Lung (tissue), 12 donors: ENCODE data around the gene KLRF1. TPM values are rescaled to one million over a fixed set of nuclear protein-coding genes. Genes with fewer than 3 reads are reported as not detected.

Experiments used
- ATAC-seq: fragments of 200-7000 bp; cut with Tn5 transposase; one replicate; pipeline ENCODE4 v1.9.1; 2020; ENCODE audit warnings: moderate number of reproducible peaks; ENCODE audit not compliant: insufficient read depth, low FRiP score
- DNase-seq, 3 donors: peaks; one replicate each; pipeline ENCODE4 v3.0.0-alpha.2; 2013 to 2017
- H3K27ac ChIP-seq, 2 donors: one replicate each; pipeline ENCODE4 v1.5.1; 2013; ENCODE audit warnings: mild to moderate bottlenecking in 2 of 2, moderate library complexity in 2 of 2, control low read depth in 1 of 2, inconsistent platforms in 1 of 2, low read depth in 1 of 2, low read length in 1 of 2
- H3K27me3 ChIP-seq, 3 donors: one replicate each; pipeline ENCODE4 v1.5.1; 2013; ENCODE audit warnings: low read length in 2 of 3; ENCODE audit not compliant: control insufficient read depth in 3 of 3, insufficient read depth in 3 of 3
- H3K36me3 ChIP-seq, 4 donors: one replicate each; pipeline ENCODE4 v1.5.1; 2013; ENCODE audit warnings: low read length in 4 of 4, mild to moderate bottlenecking in 1 of 4, moderate library complexity in 1 of 4; ENCODE audit not compliant: control insufficient read depth in 4 of 4, insufficient read depth in 4 of 4
- H3K4me1 ChIP-seq, 5 donors: one replicate each; pipeline ENCODE4 v1.5.1; 2013; ENCODE audit warnings: low read length in 5 of 5, mild to moderate bottlenecking in 2 of 5, moderate library complexity in 1 of 5; ENCODE audit not compliant: control insufficient read depth in 5 of 5, insufficient read depth in 5 of 5
- H3K4me3 ChIP-seq: one replicate; pipeline ENCODE4 v1.5.1; 2013; ENCODE audit warnings: mild to moderate bottlenecking, control low read depth, moderate library complexity
- H3K9ac ChIP-seq, 2 donors: one replicate each; pipeline ENCODE4 v1.5.1; 2013; ENCODE audit warnings: low read length in 2 of 2, control low read depth in 1 of 2; ENCODE audit not compliant: insufficient read depth in 1 of 2
- H3K9me3 ChIP-seq, 4 donors: one replicate each; pipeline ENCODE4 v1.5.1; 2013; ENCODE audit warnings: low read length in 3 of 4, mild to moderate bottlenecking in 1 of 4, moderate library complexity in 1 of 4; ENCODE audit not compliant: control insufficient read depth in 4 of 4, insufficient read depth in 3 of 4
- CTCF ChIP-seq: IDR thresholded peaks from 2 replicates; pipeline ENCODE4 v1.5.1; 2012; ENCODE audit warnings: mild to moderate bottlenecking; ENCODE audit errors: control extremely low read depth, extremely low read depth
- WGBS, 2 donors: extraction: QIAGEN DNeasy Blood & Tissue Kit; methylation state at CpG; one replicate each; pipeline ENCODE4 v1.1.7; 2013; 5-methylcytosine and 5-hydroxymethylcytosine counted together
- polyA plus RNA-seq, 2 donors: library from polyadenylated mRNA; stranded (reverse); fragments of 200-250 nt; gene quantifications; one replicate each; pipeline ENCODE4 v1.2.1, GENCODE V29; 2013
- total RNA-seq, 2 donors: library from RNA; depleted of rRNA in 1 of 2; stranded (reverse); fragments of >200 nt in 1 of 2; gene quantifications; one replicate each; pipeline ENCODE4 v1.2.1, GENCODE V29; 2014 to 2021
- donor health status: control.
- donor health status: control.
- donor health status: Bipolar disorder and iron deficiency.
- donor health status: healthy.
- donor health status: DM: yes; HTN: yes; CAD: no.

The KLRF1 gene
- total and polyA plus RNA-seq, 4 donors, result 1.1 to 2.2 (median 1.4) TPM

- no peak overlapping the region for H3K9ac ChIP-seq
- peaks cover 0 to 18% (median 0%) of the 10 kb centered on the region in 5 donors for H3K4me1 ChIP-seq
- H3K4me3 ChIP-seq, result no peak overlapping the region
- TF ChIP-seq CTCF, result no peak
- H3K27me3 ChIP-seq, result no peaks in the 10 kb centered on the region
- WGBS, 2 donors, result 67 to 83% methylated on average over 1 of the region's 1 CpG
- no peaks in the 10 kb centered on the region for H3K9me3 ChIP-seq
- H3K27ac ChIP-seq, result no peak overlapping the region
- H3K36me3 ChIP-seq, result no peaks in the 10 kb centered on the region
- no peak for DNase-seq
- no peak for ATAC-seq
Measured at GRCh38 chr12:9799961-9800360, 27.3 kb upstream of the KLRF1 start.

GRCh38 chr12:9805883-9806282 lies 21.4 kb upstream of the KLRF1 start:
- ATAC-seq (no peak), DNase-seq (no peak)
- no peak overlapping the region for H3K27ac ChIP-seq
- 97% methylated on average over 2 of the region's 2 CpGs for WGBS, 2 donors
- TF ChIP-seq CTCF, result no peak
- H3K9me3 ChIP-seq, result no peaks in the 10 kb centered on the region
- H3K4me3 ChIP-seq, result no peak overlapping the region
- H3K4me1 ChIP-seq, result peaks cover 0 to 8% (median 0%) of the 10 kb centered on the region in 5 donors
- no peaks in the 10 kb centered on the region for H3K27me3 ChIP-seq
- no peak overlapping the region for H3K9ac ChIP-seq
- H3K36me3 ChIP-seq, result no peaks in the 10 kb centered on the region

GRCh38 chr12:9806714-9807113 lies 20.6 kb upstream of the KLRF1 start:
- no peaks in the 10 kb centered on the region for H3K27me3 ChIP-seq
- 85 to 92% methylated on average over 4 of the region's 4 CpGs for WGBS, 2 donors
- TF ChIP-seq CTCF, result no peak
- ATAC-seq, result no peak
- H3K9ac ChIP-seq, result no peak overlapping the region
- H3K9me3 ChIP-seq, result no peaks in the 10 kb centered on the region
- no peaks in the 10 kb centered on the region for H3K36me3 ChIP-seq
- peaks cover 0 to 8% (median 0%) of the 10 kb centered on the region in 5 donors for H3K4me1 ChIP-seq
- no peak overlapping the region for H3K27ac ChIP-seq
- DNase-seq, result no peak
- no peak overlapping the region for H3K4me3 ChIP-seq

GRCh38 chr12:9808504-9808903 lies 18.8 kb upstream of the KLRF1 start:
- H3K4me3 ChIP-seq, result no peak overlapping the region
- 55 to 69% methylated on average over 3 of the region's 3 CpGs for WGBS, 2 donors
- H3K27ac ChIP-seq, result no peak overlapping the region
- TF ChIP-seq CTCF, result no peak
- no peaks in the 10 kb centered on the region for H3K36me3 ChIP-seq
- DNase-seq (no peak), ATAC-seq (no peak)
- H3K9ac ChIP-seq, result no peak overlapping the region
- no peaks in the 10 kb centered on the region for H3K27me3 ChIP-seq
- H3K4me1 ChIP-seq, result peaks cover 0 to 8% (median 0%) of the 10 kb centered on the region in 5 donors
- H3K9me3 ChIP-seq, result no peaks in the 10 kb centered on the region
